GM19468 (cell line): ENCODE data around the gene HOXD13.

Source experiments
- ATAC-seq: cut with Tn5 transposase; IDR thresholded peaks from one replicate; pipeline ENCODE4 v1.9.1; 2021; ENCODE audit warnings: mild to moderate bottlenecking, moderate library complexity, moderate number of reproducible peaks; ENCODE audit not compliant: unreplicated experiment; ENCODE audit errors: extremely low read depth

Gene HOXD13

DNA sequence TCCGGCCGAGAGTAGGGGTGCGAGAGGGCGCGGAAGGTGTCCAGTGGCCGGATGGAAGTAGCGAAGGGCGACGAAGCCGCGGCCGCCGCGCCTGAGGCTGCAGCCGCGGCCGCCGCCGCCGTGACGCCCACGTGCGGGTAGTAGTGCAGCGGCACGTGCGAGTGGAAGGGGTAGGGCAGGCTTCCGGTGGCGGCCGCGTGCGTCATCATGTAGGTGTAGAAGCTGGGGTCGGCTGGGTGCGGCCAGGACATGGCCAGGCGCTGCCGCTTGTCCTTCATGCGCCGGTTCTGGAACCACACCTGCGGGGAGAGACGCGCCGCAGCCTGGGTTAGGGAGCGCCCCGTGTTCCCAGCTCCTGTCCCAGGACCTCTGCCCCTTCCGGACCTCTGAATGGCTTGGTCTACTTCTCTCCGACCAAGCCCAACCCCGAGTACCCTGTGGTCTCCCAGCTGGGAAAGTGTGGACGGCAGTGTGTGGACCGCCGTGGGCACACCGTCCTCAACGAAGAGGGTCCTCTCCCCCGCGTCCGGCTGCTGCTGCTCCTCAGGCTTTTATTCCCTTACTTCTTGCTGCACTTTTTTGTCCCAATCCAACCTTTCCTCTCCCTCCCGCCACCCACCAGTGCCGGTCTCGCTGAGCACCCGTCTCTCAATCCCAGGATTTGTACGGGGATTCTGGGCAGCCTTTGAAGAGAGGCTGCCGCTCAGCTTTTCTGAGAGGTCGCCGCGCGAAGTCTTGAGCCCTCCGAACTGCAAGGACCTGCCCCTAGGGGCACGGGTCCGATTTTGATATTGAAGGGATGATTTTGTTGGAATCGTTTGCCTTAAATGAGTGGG is 11.8 kb upstream of the HOXD13 start:
- ATAC-seq, result no peak

DNA sequence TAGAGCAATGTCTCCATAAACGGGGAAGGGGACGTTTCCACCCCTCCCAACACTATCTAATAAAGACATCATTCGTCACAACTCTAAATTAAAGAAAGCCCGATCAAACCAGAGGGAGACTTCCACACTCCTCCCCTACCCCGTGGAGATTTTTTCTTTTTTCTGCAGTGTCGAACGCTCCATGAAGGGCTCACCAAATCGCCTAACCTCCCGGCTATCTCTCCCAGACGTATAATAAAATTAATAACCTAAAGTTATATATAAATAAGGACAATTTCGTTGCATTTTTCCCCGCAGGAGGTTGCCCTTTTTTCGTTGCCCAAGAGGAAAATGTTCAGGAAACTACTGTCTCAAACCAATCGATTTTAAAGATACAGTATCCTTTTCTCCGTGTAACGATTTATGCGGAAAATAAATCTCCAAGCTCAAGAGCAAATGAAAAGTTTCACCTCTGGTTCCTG is 11.1 kb upstream of the HOXD13 start:
- no peak for ATAC-seq

DNA sequence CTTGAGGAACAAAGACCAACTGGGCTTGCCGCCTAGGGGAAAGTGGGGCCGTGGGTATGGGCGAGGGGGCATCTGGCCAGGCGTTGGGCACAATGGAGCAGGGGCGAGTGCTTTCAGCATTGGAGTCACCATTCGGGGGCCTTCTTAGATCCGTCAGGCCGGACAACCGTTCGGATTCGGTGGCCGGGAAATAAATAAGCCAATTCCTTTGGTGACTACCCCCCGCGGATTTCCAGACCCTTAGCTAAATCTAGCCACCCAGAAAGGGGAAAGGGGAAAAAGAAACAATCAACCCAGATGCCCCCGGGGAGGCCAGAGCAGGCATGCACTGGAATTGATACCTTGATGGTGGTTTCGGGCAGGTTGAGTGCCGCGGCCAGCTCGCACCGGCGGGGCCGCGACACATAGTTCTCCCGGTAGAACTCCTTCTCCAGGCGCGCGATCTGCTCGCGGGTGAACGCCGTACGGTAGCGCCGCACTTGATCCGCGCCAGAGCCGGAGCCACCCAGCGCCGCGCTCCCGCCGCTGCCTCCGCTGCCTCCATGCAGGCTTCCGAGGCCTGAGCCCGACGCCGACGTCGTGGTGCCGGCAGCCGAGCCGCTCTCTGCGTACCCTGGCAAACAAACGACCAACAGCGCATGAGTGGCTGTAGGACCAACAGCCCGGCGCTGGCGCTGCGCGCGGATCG is 10.5 kb upstream of the HOXD13 start:
- ATAC-seq, result no peak

DNA sequence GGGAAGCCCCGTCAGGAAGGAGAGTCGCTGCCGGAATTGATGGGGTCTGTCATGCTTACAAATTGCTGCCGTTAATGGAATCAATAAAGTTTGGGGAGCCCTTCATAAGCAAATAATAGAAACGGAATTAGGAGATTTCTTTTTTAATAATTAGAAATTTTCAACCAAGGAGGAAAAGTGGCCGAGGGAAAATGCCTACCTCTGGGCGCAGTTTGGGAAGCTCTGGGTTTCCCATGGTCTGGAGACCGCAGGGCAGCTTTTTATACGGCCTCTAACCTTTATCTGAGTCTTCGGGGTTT is 10.0 kb upstream of the HOXD13 start:
- no peak for ATAC-seq

DNA sequence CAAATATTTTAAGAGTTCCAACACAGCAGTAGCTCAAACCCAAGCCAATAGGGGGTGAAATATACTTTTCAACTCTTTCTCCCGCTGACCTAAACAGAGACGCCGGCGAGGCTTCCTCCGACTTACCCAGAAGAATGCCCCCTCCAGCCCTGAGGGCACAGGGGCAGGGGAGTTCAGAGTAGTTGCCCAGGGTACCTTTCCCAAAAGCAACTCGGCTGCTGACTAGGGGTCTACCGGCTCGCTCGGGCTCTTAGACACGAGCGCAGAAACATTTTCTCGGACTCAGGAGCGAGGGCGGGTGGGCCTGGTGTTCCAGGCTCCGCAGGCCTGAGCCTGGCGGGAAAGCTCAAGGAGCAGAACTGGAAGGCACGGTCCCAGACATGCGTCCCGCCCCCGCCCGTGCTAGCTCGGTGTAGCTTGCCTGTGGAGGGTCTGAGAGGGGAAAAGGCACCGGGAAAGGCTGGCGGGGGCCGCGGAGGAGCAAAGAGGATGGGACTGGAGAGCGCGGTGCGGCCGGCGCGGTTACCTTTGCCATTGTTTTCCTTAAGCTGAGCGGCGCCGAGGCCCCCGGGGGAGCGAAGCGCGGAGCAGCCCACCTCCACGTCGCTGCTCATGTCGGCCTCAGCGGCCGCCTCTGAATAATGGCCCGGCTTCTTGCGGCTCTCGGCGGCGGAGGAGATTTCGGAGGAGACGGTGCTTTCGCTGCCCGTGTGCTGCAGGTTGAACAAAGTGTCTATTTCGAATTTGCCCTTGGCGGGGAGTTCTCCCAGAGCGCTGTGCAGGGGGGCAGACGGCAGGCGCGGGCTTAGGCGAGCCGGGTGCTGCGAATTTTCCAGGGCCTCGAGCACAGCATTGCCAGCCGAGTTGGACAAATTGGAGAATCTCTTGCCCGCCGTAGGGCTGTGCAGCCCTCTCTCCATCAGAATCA is 9.4 kb upstream of the HOXD13 start:
- ATAC-seq, result no peak

DNA sequence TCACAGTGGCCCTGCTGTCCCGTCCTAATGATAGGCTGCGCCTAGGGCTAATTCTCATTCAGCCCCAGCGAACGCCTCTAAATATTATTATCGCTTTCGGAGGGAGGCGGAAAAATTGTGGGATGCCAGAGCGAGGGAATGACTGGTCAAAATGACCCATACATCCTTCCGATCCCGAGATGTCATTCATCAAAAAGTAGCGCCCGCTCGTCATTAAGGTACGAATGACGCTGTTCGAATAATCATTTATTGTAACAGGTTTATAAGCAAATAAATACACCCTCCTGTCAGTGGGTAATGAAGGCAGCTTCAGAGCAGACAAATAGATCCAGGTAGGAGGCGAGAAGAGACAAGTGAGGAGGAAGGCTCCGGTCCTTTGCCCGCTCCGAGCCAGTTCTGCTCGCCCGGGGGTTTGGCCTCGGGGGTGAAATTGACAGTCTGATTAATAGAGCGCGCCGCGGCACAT is 8.7 kb upstream of the HOXD13 start, which contains the start of gene EVX2:
Gene EVX2, minus strand, starts transcription at position 167 of the 466 bp plus-strand sequence. CDS start 186 bp downstream, outside the sequence.
- ATAC-seq, result no peak

DNA sequence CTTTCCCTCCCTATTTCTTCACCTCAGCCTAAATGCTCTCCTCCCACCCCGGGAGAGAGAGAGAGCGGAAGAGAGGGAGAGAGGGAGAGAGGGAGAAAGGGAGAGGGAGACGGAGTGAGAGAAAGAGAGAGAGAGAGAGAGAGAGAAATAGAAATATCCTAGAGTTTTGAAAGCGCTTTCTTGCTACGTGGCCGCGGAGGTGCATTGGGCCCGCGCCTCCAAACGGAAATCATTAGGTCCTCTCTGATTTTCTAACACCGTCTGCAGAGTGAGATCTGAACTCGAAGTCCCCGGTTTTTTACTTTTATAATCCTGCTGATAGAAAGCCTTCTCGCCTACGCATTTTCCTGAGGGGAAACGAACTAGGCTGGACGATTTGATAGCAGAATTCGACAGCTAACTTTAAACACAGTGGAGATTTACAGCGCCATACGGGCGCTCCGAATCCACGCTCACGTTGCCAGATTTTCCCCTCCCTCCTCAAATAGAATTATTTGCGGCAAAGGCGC is 7.9 kb upstream of the HOXD13 start:
- no peak for ATAC-seq

DNA sequence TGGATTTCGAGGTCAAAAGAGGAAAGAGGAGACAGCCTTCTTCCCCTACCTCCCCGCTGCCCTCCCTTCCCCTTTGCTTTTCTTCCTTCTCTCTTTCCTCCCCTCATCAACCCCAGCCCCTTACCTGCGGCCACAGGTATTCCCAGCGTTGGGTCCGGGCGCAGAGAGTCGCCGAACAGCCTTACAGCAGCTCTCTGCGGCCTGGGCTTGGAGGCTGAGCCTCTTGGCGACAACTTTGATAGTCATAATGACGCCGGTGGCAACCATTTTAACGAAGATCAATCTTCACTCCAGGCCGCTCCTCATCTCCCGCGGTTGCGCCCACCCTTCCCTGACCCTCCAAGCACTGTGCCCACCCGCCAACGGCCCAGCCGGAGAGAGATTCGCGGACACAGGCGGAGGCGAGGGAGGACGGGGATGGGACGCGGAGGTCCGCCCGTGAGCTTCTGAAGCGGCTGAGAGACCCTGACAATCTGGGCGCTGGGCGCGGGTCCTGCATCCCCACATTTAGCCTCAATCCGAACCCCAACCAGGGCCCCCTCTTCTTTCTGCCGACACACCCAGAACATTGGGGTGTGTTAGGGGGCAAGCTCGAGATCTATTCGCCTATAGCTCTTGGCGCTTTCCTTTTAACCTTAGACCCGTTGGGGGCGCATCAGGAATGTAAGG is 7.3 kb upstream of the HOXD13 start:
- no peak for ATAC-seq

DNA sequence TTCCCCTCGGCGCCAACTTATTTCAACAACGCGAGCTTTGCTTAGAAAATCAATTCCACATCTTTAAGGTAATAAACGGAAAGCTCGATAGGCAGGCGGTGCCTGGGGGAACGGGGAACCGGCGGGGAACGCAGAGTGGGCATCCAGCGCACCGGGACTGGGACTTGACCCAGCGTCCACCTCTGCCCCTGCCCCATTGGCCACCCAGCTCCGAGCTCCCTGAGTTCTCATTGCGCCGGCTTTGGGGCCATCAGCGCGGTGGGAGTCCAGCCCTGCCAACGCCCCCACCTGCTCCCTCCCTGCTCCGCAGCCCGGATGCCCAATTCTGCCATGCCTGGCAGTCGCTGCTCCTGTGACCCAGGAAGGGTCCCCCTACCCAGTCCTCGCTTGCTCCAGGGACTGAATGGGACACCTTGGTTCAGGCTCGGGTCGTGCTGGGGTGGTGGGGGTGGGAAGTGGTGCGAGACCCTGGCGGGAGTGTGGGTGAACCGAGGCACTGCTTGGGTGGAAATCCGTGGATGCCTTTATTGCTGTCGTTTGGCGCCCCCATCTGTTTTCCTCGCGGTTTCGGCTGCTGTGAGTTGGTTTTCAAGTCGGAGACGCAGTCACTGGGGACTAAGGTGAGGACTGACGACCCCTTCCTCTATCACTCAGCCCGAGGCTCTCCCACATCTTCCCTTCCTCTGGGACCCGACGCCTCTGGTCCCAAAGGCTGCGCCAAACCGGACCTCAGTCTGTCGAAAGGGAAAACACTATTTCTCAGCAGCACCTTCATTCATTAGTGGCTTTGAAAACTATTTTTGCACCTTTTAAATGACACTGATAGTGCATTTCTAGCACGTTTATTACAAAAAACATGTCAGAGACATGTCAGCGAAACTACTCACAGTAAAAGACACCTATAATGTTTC is 6.4 kb upstream of the HOXD13 start:
- ATAC-seq, result no peak

DNA sequence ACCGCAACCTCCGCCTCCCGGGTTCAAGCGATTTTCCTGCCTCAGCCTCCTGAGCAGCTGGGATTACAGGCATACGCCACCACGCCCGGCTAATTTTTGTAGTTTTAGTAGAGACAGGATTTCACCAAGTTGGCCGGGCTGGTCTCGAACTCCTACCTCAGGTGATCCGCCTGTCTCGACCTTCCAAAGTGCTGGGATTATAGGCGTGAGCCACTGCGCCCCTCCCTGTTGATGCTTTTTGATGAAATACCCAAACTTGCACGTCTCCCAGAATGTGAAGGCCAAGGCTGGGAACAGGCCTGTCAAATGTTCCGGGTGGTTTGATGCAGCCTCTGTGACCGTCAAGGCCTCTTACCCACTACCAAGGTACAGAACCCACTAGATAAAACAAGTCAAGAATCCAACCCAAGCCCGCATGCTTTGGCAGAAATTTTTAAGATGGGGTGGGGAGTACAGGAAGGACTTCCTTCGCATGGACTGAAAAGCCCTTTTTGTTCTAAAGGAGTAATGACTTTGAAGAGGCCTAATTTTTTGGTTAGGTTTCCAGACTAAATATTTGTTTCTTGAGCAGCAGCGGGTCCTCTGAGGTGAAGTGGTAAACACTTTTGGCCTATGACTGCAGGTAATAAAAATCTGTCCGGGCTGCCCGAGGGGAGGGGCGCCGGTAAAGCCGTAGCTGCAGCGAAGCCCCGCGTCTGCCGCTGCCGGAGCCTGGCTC is 5.0 kb upstream of the HOXD13 start:
- ATAC-seq, result no peak

DNA sequence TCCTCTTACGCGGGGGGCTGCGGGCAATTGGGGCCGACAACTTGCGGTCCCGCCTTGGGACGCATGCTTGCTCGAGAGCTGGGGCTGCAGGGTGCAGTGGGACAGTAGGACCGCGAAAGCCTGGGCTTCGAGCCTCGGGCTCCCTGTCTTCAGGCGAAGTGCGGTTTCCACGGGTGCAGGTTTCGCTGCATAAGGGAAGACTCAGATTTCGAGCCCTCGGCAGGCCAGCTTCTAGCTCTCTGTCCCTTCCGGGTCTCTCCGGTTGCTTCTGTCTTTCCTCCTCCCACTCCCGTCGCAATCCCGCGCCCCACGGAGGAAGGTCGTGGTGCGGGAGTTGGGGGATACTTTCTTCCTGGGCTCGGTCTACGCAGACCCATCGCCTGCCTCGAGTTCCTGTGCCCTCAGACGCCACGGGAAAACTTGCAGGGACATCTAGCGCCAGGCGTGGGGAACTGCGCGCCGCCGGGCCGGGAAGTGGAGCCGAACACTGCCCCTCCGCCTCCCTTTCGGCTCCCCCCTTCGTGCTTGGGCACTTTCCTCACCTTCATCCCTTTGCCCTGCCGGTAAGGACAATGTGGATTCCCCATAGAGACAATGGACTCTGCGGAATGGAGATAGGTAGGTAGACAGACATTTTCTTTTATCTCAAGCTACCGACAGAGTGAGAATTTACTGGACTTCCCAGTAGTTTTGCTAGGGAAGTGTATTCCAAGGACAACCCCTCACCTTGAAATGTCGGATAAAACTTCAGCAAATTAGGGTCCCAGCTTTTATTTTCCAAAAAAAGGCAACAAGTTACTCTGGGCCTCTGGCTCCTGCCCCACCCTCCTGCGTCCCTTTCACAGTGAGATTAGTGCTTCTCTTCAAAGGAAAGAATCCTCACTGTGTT is 4.2 kb upstream of the HOXD13 start:
- no peak for ATAC-seq

DNA sequence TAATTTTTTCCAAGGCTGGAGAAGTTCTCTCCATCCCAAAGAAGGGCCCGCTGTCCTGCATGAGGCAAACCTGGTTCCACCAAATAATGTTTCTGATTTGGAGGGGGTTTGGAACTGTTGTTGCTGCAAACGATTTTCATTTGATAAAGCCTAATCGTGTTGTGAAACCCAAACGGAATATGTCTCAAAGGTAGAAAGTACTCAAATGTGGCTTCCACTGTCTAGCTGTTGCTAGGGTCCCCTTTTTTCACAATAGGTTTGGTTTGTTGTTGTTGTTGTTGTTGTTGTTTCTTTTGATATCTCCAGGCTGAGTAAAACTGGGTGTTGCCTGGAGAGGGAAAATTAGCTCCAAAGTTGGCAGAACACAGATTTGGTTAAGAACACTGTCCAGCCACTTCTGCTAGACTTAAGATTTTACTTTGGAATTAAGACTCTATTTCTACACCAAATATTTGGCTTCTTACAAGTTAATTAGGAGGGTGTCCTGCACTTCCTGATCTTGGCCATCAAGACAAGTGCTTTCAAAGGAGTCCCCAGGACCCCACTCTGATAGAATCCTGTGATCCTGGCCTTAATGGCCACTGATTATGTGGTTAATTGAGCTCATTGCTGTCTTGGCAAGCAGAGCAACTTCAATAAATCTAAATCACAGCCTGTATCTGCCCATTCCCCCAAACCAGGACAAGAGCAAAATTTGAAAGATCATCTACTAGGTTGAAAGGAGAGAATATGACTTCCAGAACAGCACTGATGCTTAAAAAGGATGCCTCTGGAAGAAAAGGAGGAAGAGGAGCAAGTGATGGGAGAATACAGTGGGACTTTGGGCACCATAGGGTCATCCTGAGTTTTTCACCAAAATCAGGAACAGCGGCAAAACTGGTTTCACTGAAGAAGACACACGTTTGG is 3.3 kb upstream of the HOXD13 start:
- ATAC-seq, result no peak

DNA sequence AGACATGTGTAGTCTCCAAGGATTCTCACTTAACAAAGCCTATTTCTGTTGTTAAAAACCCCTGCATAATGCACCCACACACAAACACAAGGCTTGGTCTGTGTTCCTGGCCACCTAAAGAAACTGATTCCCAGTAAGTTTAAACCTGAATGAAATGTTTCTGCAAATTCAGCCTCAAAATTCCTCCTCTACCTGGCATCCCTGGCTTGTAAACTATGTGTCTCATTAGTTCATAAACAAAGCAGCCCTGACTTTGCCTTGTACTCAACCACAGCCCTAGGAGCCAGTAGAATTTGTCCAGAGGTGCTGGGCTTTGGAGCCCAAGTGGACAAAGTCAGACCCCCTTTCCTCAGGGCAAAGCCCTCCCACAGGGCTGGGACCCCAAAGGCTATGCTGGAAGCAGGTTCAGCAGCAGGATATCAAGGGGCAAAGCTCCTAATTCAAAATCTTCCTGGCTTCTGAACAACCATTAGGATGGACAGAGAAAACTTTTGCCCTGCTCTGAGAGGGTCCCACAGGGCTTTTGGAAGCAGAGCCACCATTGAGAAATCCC is 2.6 kb upstream of the HOXD13 start:
- no peak for ATAC-seq

DNA sequence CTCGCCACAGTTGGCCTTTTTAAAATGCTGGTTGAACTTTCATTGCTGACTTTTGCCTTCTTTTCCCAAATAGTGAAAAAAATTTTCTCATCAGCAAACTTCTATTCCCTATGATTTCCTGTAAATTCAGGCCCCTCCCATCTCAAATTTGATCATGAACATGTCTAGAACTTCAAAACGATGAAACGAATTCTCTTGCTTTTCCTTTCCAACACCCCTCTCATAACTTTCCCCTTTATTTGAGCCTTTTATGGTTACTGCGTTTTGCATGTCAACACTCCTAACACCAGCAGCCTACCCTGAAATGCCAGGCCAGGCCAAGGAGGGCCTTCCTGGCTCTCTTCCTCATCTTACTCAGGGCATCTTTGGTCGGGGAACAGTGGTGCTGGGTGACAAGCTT is 1.7 kb upstream of the HOXD13 start:
- ATAC-seq, result no peak

DNA sequence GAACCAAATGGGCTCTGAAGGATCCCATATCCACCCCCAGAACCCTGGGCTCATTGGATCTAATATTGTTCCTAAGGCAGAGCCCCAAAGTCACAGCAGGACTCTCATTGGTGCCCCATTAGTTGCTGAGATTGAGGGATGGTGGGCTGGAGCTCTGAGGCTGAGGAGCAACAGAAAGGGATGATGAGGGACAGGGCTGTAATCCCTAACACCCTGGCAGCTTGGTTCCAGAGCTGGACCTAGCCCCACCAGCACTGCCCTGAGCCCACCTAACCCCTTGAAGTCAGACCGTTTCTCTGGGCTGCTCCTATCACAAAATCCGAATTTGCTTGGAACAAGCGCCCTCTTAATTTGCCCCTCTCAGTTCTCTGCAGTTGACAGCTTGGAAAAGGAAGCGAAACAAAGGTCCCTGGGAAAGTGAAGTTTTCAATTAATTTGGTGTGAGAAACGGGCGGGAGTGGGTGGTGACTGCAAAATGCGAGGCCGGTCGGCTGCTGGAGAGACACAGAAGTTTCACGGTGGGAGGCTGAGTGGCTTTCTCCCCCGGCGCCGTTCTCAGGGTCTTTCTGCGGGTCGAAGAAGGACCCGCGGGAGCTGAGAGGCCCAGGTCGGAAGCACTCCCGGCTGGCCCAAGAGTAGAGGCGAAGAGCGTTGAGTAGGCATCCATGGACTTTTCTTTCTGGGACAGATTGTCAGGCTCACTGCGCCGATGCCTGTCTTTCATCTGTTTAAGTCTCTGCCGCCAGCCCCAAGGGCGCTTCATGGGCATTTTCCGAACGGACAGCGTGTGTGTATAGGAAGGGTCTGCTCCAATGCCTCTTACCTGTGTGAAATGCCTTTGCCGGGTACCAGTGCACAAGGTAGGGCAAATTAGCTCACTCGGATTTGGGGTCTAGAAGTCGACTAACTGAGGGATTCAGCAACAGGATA is 927 bp upstream of the HOXD13 start:
- no peak for ATAC-seq
